A549 (cell line): ENCODE data around the gene F11R. TPM values are rescaled to one million over a fixed set of nuclear protein-coding genes. Genes with fewer than 3 reads are reported as not detected.

Experiments
- ATAC-seq, 2 experiments: fragments of 200-7000 bp in 1 of 2; fragments of >200 bp in 1 of 2; cut with Nextera tagmentation in 1 of 2; cut with Tn5 transposase in 1 of 2; 3 replicates each; pipeline versions ENCODE4 v1.8.0 to v1.9.1; 2018 to 2020; ENCODE audit warnings: mild to moderate bottlenecking in 1 of 2, moderate library complexity in 1 of 2
- CTCF ChIA-PET: fragments of 300-600 bp; sonication (Branson Sonifier 250); formaldehyde crosslinking; extraction: SDS; loops from one replicate; lab custom pipeline; 2021; ENCODE audit warnings: antibody characterized with exemption, inconsistent platforms; lab: Yijun Ruan, JAX
- POLR2A ChIA-PET: fragments of 350-600 bp; formaldehyde crosslinking; extraction: SDS; loops from one replicate; lab custom pipeline; 2021; ENCODE audit warnings: antibody characterized with exemption, inconsistent platforms; lab: Yijun Ruan, JAX
- DNase-seq, 2 experiments: peaks; one replicate each; pipeline versions ENCODE4 v3.0.0 to v3.0.0-alpha.2; 2011 to 2016; ENCODE audit warnings: low read depth in 1 of 2, low spot score in 1 of 2
- FAIRE-seq: peaks from 2 replicates; lab custom pipeline; 2011; peaks lifted over from hg19 to GRCh38; lab: Jason Lieb, UNC
- H3K27ac ChIP-seq, 2 experiments: fragments of >200 bp; sonication (Bioruptor Twin); formaldehyde crosslinking; 3 replicates each; pipeline ENCODE4 v1.5.1; 2016 to 2017
- H3K4me1 ChIP-seq: fragments of >200 bp; sonication (Bioruptor Twin); formaldehyde crosslinking; 3 replicates; pipeline ENCODE4 v1.6.1; 2016
- H3K4me2 ChIP-seq: fragments of >200 bp; sonication (Bioruptor Twin); formaldehyde crosslinking; 3 replicates; pipeline ENCODE4 v1.6.1; 2016
- H3K4me3 ChIP-seq: fragments of >200 bp; sonication (Bioruptor Twin); formaldehyde crosslinking; 3 replicates; pipeline ENCODE4 v1.5.1; 2016
- H3K9me3 ChIP-seq: fragments of >200 bp; sonication (Bioruptor Twin); formaldehyde crosslinking; 3 replicates; pipeline ENCODE4 v1.6.1; 2016
- BHLHE40 ChIP-seq: IDR thresholded peaks from 2 replicates; pipeline ENCODE4 v1.6.1; 2012; ENCODE audit warnings: low read depth, low read length, inconsistent platforms
- CBX2 ChIP-seq: fragments of 200-600 bp; sonication (generic); IDR thresholded peaks from 2 replicates; pipeline ENCODE4 v1.6.1; 2016; ENCODE audit warnings: low read depth, mild to moderate bottlenecking, borderline replicate concordance
- CEBPB ChIP-seq, 2 experiments: fragments of >200 bp in 1 of 2; sonication (Bioruptor Twin) in 1 of 2; formaldehyde crosslinking in 1 of 2; IDR thresholded peaks; 2 replicates each; pipeline ENCODE4 v1.6.1; 2012 to 2016
- HOXB5 ChIP-seq: fragments of 250-450 bp; sonication (Bioruptor Pico); IDR thresholded peaks from 2 replicates; pipeline ENCODE4 v1.5.0; 2020; ENCODE audit warnings: mild to moderate bottlenecking, moderate library complexity
- JUN ChIP-seq, 2 experiments: fragments of >200 bp; sonication (Bioruptor Twin); formaldehyde crosslinking; IDR thresholded peaks; 2 replicates in 1 of 2; 3 replicates in 1 of 2; pipeline ENCODE4 v1.6.1; 2016 to 2017
- KDM1A ChIP-seq: fragments of 200-600 bp; sonication (generic); IDR thresholded peaks from 2 replicates; pipeline ENCODE4 v1.6.1; 2016; ENCODE audit warnings: low read depth, mild to moderate bottlenecking
- KDM5A ChIP-seq: fragments of 200-600 bp; sonication (generic); IDR thresholded peaks from 2 replicates; pipeline ENCODE4 v1.6.1; 2016; ENCODE audit warnings: antibody characterized with exemption, mild to moderate bottlenecking
- MYC ChIP-seq: IDR thresholded peaks from 2 replicates; pipeline ENCODE4 v1.6.1; 2012; ENCODE audit warnings: mild to moderate bottlenecking, inconsistent platforms, low read length, improper control_type of control experiment, borderline replicate concordance
- NFE2L2 ChIP-seq: fragments of 150-350 bp; conservative IDR thresholded peaks from 2 replicates; pipeline ENCODE4 v1.6.1; 2014; ENCODE audit warnings: low read length
- NPAS2 ChIP-seq: fragments of 250-450 bp; sonication (Bioruptor Pico); IDR thresholded peaks from 2 replicates; pipeline ENCODE4 v1.8.0; 2022; ENCODE audit warnings: mild to moderate bottlenecking, moderate library complexity, borderline replicate concordance
- PHF8 ChIP-seq: fragments of 200-600 bp; sonication (generic); IDR thresholded peaks from 2 replicates; pipeline ENCODE4 v1.6.1; 2016; ENCODE audit warnings: low read depth, mild to moderate bottlenecking, antibody characterized with exemption, moderate library complexity, borderline replicate concordance
- POLR2A ChIP-seq: IDR thresholded peaks from 2 replicates; pipeline ENCODE4 v1.6.1; 2012; ENCODE audit warnings: mild to moderate bottlenecking, low read length
- SMC3 ChIP-seq: fragments of >200 bp; sonication (Bioruptor Twin); formaldehyde crosslinking; IDR thresholded peaks from 3 replicates; pipeline ENCODE4 v1.6.1; 2018; ENCODE audit warnings: inconsistent platforms
- ZC3H11A ChIP-seq: fragments of 450-650 bp; IDR thresholded peaks from 2 replicates; pipeline ENCODE4 v1.6.1; 2014; ENCODE audit warnings: antibody characterized with exemption, mild to moderate bottlenecking
- ZFP36 ChIP-seq: fragments of 450-650 bp; IDR thresholded peaks from 2 replicates; pipeline ENCODE4 v1.6.1; 2014; ENCODE audit warnings: borderline replicate concordance; ENCODE audit not compliant: partially characterized antibody
- ZSCAN20 ChIP-seq: fragments of 250-450 bp; sonication (Bioruptor Pico); IDR thresholded peaks from 2 replicates; pipeline ENCODE4 v1.8.0; 2022; ENCODE audit warnings: mild to moderate bottlenecking, moderate library complexity
- WGBS: methylation state at CpG from one replicate; pipeline ENCODE4 v1.1.6; 2017; ENCODE audit errors: missing lambda C conversion rate; 5-methylcytosine and 5-hydroxymethylcytosine counted together
- polyA plus RNA-seq, 4 experiments: library from polyadenylated mRNA; depleted of rRNA in 3 of 4; stranded (reverse); fragments of >200 nt; fragmentation: RNase III in 1 of 4; extraction: RNeasy Plus Mini Kit Qiagen cat#74134 plus additional on column Dnase treatment in 1 of 4; gene quantifications; 2 replicates in 3 of 4; 3 replicates in 1 of 4; pipeline ENCODE4 v1.2.3, GENCODE V29; 2011 to 2017
- TF ChIP-seq, protein P1 (sequence below): fragments of 150-350 bp; IDR thresholded peaks from 2 replicates; pipeline ENCODE4 v1.6.1; 2014; ENCODE audit warnings: low read depth, mild to moderate bottlenecking, low read length
- TF ChIP-seq, protein P2 (sequence below): fragments of 450-650 bp; IDR thresholded peaks from 2 replicates; pipeline ENCODE4 v1.6.1; 2014; ENCODE audit warnings: antibody characterized with exemption
- TF ChIP-seq, protein P3 (sequence below): fragments of 250-450 bp; sonication (Bioruptor Pico); IDR thresholded peaks from 2 replicates; pipeline ENCODE4 v1.5.0; 2021; ENCODE audit warnings: mild to moderate bottlenecking, moderate library complexity, borderline replicate concordance
- TF ChIP-seq, protein P4 (sequence below): fragments of >200 bp; sonication (Bioruptor Twin); formaldehyde crosslinking; IDR thresholded peaks from 3 replicates; pipeline ENCODE4 v1.6.1; 2016

The F11R gene
- polyA plus RNA-seq, 2 of the 4 experiments (the other 2 are of a cell fraction): 30.3 to 62.0 TPM

DNA sequence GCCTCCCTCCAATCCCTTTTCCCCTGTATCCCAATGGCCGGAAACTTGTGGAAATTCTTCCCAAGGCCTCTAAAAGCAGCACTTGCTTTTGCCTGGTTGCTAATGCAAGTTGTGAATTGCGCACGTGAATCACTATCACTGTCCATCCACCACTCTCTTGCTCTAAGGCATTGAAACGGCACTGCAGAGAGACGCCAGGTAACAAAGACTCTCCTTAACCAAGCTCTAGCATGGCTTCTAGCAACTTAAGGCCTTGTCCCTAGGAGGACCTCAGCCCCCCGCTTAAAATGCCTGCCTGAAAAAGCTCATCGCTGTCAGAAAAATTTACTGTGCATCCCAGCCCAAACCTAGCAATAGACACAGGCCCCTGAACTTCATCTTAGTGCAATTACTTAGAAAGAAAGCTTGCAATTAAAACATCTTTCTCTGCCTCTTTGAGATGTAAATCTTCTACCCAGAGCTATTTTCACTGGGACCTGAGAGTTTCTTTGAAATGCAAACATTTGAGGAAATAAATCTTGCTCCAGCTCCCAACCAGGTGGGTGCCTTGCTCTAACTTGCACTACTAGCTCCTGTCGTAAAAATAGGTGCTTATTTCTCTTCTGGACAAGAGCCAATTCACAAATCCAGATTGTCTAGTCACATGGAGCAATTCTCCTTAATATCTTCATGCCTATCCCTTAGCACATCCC, 33.4 kb downstream of the F11R start:
- peaks cover 8% of the 10 kb centered on the region; the same call in 2 of the 3 replicates for H3K4me1 ChIP-seq
- ATAC-seq (no peak), FAIRE-seq (no peak), DNase-seq (no peak)
- CTCF ChIA-PET: interaction anchor here (0.6 to 4.8 kb wide), 15 partner anchors 9 to 309 kb away, joined by 3 to 34 read pairs (median 4); partner anchors contain the start of gene KLHDC9
- H3K9me3 ChIP-seq: no peaks in the 10 kb centered on the region
- no peak overlapping the region for H3K4me3 ChIP-seq
- 92% methylated on average over 8 of the region's 8 CpGs for whole genome bisulfite sequencing
- no peak overlapping the region for H3K27ac ChIP-seq
- no peak overlapping the region for H3K4me2 ChIP-seq
- POLR2A ChIA-PET: no interaction called here
- TF ChIP-seq SMC3: no peak
- TF ChIP-seq CBX2: no peak

DNA sequence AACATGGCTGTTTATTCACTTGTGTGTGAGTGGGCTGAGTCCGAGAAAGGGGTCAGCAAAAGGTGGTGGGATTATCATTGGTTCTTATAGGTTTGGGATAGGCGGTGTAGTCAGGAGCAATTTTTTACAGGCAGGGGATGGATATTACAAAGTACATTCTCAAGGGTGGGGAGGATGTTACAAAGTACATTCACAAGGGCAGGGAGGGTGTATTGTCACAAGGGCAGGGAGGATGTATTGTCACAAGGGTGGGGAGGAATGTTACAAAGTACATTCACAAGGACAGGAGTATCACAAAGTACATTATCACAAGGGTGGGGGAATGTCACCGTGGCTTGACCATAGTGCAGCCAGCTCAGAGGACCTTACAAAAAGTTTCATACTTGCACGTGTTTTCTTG, 35.2 kb downstream of the F11R start:
- H3K4me2 ChIP-seq: no peak overlapping the region
- WGBS: 78% methylated on average over 4 of the region's 4 CpGs
- no peak overlapping the region for H3K27ac ChIP-seq
- H3K9me3 ChIP-seq: no peaks in the 10 kb centered on the region
- ChIA-PET CTCF (no interaction called here), POLR2A (no interaction called here)
- no peak overlapping the region for H3K4me3 ChIP-seq
- no peak for ATAC-seq
- H3K4me1 ChIP-seq: peaks cover 4% of the 10 kb centered on the region; the same call in 2 of the 3 replicates
- FAIRE-seq: no peak
- DNase-seq: no peak
- TF ChIP-seq NFE2L2 (no peak), JUN (IDR thresholded peaks at IDR 0.05) (no peak), NPAS2 (CRISPR knock-in tag) (no peak), SMC3 (no peak), HOXB5 (CRISPR knock-in tag) (no peak), KDM1A (no peak), ZSCAN20 (CRISPR knock-in tag) (no peak), ZC3H11A (no peak), CEBPB (IDR thresholded peaks at IDR 0.05) (no peak), POLR2A (no peak), MYC (no peak), PHF8 (no peak), KDM5A (no peak), CBX2 (no peak), ZFP36 (no peak), BHLHE40 (no peak)
- TF ChIP-seq, protein P1, sequence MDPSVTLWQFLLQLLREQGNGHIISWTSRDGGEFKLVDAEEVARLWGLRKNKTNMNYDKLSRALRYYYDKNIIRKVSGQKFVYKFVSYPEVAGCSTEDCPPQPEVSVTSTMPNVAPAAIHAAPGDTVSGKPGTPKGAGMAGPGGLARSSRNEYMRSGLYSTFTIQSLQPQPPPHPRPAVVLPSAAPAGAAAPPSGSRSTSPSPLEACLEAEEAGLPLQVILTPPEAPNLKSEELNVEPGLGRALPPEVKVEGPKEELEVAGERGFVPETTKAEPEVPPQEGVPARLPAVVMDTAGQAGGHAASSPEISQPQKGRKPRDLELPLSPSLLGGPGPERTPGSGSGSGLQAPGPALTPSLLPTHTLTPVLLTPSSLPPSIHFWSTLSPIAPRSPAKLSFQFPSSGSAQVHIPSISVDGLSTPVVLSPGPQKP: no peak
- TF ChIP-seq, protein P2, sequence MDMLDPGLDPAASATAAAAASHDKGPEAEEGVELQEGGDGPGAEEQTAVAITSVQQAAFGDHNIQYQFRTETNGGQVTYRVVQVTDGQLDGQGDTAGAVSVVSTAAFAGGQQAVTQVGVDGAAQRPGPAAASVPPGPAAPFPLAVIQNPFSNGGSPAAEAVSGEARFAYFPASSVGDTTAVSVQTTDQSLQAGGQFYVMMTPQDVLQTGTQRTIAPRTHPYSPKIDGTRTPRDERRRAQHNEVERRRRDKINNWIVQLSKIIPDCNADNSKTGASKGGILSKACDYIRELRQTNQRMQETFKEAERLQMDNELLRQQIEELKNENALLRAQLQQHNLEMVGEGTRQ: no peak
- TF ChIP-seq, protein P3, sequence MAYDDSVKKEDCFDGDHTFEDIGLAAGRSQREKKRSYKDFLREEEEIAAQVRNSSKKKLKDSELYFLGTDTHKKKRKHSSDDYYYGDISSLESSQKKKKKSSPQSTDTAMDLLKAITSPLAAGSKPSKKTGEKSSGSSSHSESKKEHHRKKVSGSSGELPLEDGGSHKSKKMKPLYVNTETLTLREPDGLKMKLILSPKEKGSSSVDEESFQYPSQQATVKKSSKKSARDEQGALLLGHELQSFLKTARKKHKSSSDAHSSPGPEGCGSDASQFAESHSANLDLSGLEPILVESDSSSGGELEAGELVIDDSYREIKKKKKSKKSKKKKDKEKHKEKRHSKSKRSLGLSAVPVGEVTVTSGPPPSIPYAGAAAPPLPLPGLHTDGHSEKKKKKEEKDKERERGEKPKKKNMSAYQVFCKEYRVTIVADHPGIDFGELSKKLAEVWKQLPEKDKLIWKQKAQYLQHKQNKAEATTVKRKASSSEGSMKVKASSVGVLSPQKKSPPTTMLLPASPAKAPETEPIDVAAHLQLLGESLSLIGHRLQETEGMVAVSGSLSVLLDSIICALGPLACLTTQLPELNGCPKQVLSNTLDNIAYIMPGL (CRISPR knock-in tag): no peak
- TF ChIP-seq, protein P4, sequence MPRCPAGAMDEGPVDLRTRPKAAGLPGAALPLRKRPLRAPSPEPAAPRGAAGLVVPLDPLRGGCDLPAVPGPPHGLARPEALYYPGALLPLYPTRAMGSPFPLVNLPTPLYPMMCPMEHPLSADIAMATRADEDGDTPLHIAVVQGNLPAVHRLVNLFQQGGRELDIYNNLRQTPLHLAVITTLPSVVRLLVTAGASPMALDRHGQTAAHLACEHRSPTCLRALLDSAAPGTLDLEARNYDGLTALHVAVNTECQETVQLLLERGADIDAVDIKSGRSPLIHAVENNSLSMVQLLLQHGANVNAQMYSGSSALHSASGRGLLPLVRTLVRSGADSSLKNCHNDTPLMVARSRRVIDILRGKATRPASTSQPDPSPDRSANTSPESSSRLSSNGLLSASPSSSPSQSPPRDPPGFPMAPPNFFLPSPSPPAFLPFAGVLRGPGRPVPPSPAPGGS: no peak
